H9 (cell line): ENCODE data around the gene METTL26. TPM values are rescaled to one million over a fixed set of nuclear protein-coding genes. Genes with fewer than 3 reads are reported as not detected.

Experiments used
- DNase-seq: peaks from one replicate; pipeline ENCODE4 v3.0.0-alpha.2; 2017
- H2AFZ ChIP-seq: one replicate; pipeline ENCODE4 v1.6.1; 2013; ENCODE audit warnings: mild to moderate bottlenecking, low read length, control low read depth, moderate library complexity
- H2AK5ac ChIP-seq: 2 replicates; pipeline ENCODE4 v1.6.1; 2013; ENCODE audit warnings: low read length, control low read depth, mixed read lengths; ENCODE audit not compliant: insufficient read length
- H2BK120ac ChIP-seq: one replicate; pipeline ENCODE4 v1.6.1; 2013; ENCODE audit warnings: low read depth, mild to moderate bottlenecking, low read length, control low read depth, inconsistent platforms; ENCODE audit not compliant: poor library complexity, severe bottlenecking
- H2BK12ac ChIP-seq: 2 replicates; pipeline ENCODE4 v1.6.1; 2013; ENCODE audit warnings: low read length, control low read depth, mixed read lengths, low read depth; ENCODE audit not compliant: insufficient read length
- H2BK15ac ChIP-seq: 2 replicates; pipeline ENCODE4 v1.6.1; 2013; ENCODE audit warnings: low read depth, low read length, control low read depth
- H2BK20ac ChIP-seq: one replicate; pipeline ENCODE4 v1.6.1; 2013; ENCODE audit warnings: low read depth, mild to moderate bottlenecking, low read length, control low read depth, inconsistent platforms; ENCODE audit not compliant: poor library complexity, severe bottlenecking
- H2BK5ac ChIP-seq: 2 replicates; pipeline ENCODE4 v1.6.1; 2013; ENCODE audit warnings: low read length, control low read depth, mixed read lengths; ENCODE audit not compliant: insufficient read length
- H3K14ac ChIP-seq: 2 replicates; pipeline ENCODE4 v1.6.1; 2013; ENCODE audit warnings: low read length, control low read depth; ENCODE audit not compliant: insufficient read depth
- H3K18ac ChIP-seq: 2 replicates; pipeline ENCODE4 v1.6.1; 2013; ENCODE audit warnings: low read depth, mild to moderate bottlenecking, mixed read lengths, low read length, control low read depth; ENCODE audit not compliant: insufficient read length
- H3K23ac ChIP-seq: 2 replicates; pipeline ENCODE4 v1.6.1; 2013; ENCODE audit warnings: low read length, control low read depth, mixed read lengths, low read depth; ENCODE audit not compliant: insufficient read length
- H3K23me2 ChIP-seq: 2 replicates; pipeline ENCODE4 v1.6.1; 2013; ENCODE audit warnings: low read depth, mild to moderate bottlenecking, mixed read lengths, low read length, control low read depth; ENCODE audit not compliant: insufficient read length, poor library complexity, severe bottlenecking
- H3K27ac ChIP-seq: 2 replicates; pipeline ENCODE4 v1.5.1; 2013; ENCODE audit warnings: low read length, control low read depth, mixed read lengths, low read depth; ENCODE audit not compliant: insufficient read length
- H3K27me3 ChIP-seq: 2 replicates; pipeline ENCODE4 v1.6.1; 2013; ENCODE audit warnings: low read length, control low read depth, inconsistent platforms; ENCODE audit not compliant: insufficient read depth
- H3K4ac ChIP-seq: 2 replicates; pipeline ENCODE4 v1.6.1; 2013; ENCODE audit warnings: low read depth, mild to moderate bottlenecking, control low read depth, inconsistent platforms, low read length, moderate library complexity
- H3K4me1 ChIP-seq: 2 replicates; pipeline ENCODE4 v1.6.1; 2013; ENCODE audit warnings: low read length, control low read depth, inconsistent platforms; ENCODE audit not compliant: insufficient read depth
- H3K4me2 ChIP-seq: 2 replicates; pipeline ENCODE4 v1.6.1; 2013; ENCODE audit warnings: low read length, control low read depth, mixed read lengths; ENCODE audit not compliant: insufficient read length, insufficient read depth
- H3K56ac ChIP-seq: 2 replicates; pipeline ENCODE4 v1.6.1; 2013; ENCODE audit warnings: low read depth, mild to moderate bottlenecking, mixed read lengths, low read length, control low read depth; ENCODE audit not compliant: insufficient read length
- H3K79me1 ChIP-seq: 2 replicates; pipeline ENCODE4 v1.6.1; 2013; ENCODE audit warnings: low read depth, mild to moderate bottlenecking, moderate library complexity, low read length, control low read depth, inconsistent platforms; ENCODE audit not compliant: insufficient read depth, poor library complexity, severe bottlenecking
- H3K79me2 ChIP-seq: 2 replicates; pipeline ENCODE4 v1.6.1; 2013; ENCODE audit warnings: low read length, control low read depth, inconsistent platforms; ENCODE audit not compliant: insufficient read depth
- H3K9ac ChIP-seq: 2 replicates; pipeline ENCODE4 v1.6.1; 2013; ENCODE audit warnings: low read length, control low read depth, mixed read lengths; ENCODE audit not compliant: insufficient read length; ENCODE audit errors: extremely low read depth
- H3K9me3 ChIP-seq: one replicate; pipeline ENCODE4 v1.6.1; 2013; ENCODE audit warnings: low read depth, low read length, inconsistent platforms; ENCODE audit not compliant: control insufficient read depth
- H3T11ph ChIP-seq: one replicate; pipeline ENCODE4 v1.6.1; 2013; ENCODE audit warnings: mild to moderate bottlenecking, low read length, control low read depth, inconsistent platforms
- H4K20me1 ChIP-seq: one replicate; pipeline ENCODE4 v1.6.1; 2013; ENCODE audit not compliant: control insufficient read depth, insufficient read length, insufficient read depth
- H4K5ac ChIP-seq: 2 replicates; pipeline ENCODE4 v1.6.1; 2013; ENCODE audit warnings: low read depth, mild to moderate bottlenecking, mixed read lengths, low read length, control low read depth; ENCODE audit not compliant: insufficient read length
- H4K8ac ChIP-seq: replicated peaks from 2 replicates; pipeline ENCODE4 v1.6.1; 2013; ENCODE audit warnings: low read length, control low read depth, mixed read lengths, low read depth; ENCODE audit not compliant: insufficient read length
- H4K91ac ChIP-seq: 2 replicates; pipeline ENCODE4 v1.6.1; 2013; ENCODE audit warnings: low read depth, mild to moderate bottlenecking, moderate library complexity, mixed read lengths, low read length, control low read depth; ENCODE audit not compliant: insufficient read length
- H3K27ac Mint-ChIP-seq, 3 experiments: 2 replicates in 2 of 3; 3 replicates in 1 of 3; pipeline ENCODE4 v1.8.0; 2020 to 2021; ENCODE audit warnings: mixed read lengths in 3 of 3, mild to moderate bottlenecking in 1 of 3, moderate library complexity in 1 of 3
- H3K27me3 Mint-ChIP-seq: 2 replicates; pipeline ENCODE4 v1.8.0; 2021; ENCODE audit warnings: low read depth, mild to moderate bottlenecking, moderate library complexity, mixed read lengths
- H3K36me3 Mint-ChIP-seq, 3 experiments: 2 replicates in 2 of 3; 3 replicates in 1 of 3; pipeline ENCODE4 v1.8.0; 2020 to 2021; ENCODE audit warnings: low read depth in 3 of 3, mixed read lengths in 3 of 3; ENCODE audit not compliant: insufficient read depth in 1 of 3
- H3K4me1 Mint-ChIP-seq, 2 experiments: 2 replicates each; pipeline ENCODE4 v1.8.0; 2020; ENCODE audit warnings: mixed read lengths in 2 of 2
- H3K4me3 Mint-ChIP-seq, 2 experiments: 2 replicates in 1 of 2; 3 replicates in 1 of 2; pipeline ENCODE4 v1.8.0; 2020 to 2021; ENCODE audit warnings: mild to moderate bottlenecking in 2 of 2, mixed read lengths in 2 of 2, moderate library complexity in 1 of 2
- H3K9me3 Mint-ChIP-seq, 2 experiments: 2 replicates in 1 of 2; 3 replicates in 1 of 2; pipeline ENCODE4 v1.8.0; 2020; ENCODE audit warnings: mild to moderate bottlenecking in 2 of 2, mixed read lengths in 2 of 2, moderate library complexity in 1 of 2
- WGBS: extraction: QIAGEN DNeasy Blood & Tissue Kit; methylation state at CpG from one replicate; pipeline ENCODE4 v1.1.7; 2013; ENCODE audit warnings: missing lambda C conversion rate, low lambda C conversion rate, mixed read lengths; ENCODE audit not compliant: insufficient read length; ENCODE audit errors: extremely low coverage; 5-methylcytosine and 5-hydroxymethylcytosine counted together
- total RNA-seq: library from RNA; stranded (reverse); gene quantifications from 2 replicates; pipeline ENCODE4 v1.2.1, GENCODE V29; 2021
- TF ChIP-seq, protein P1 (sequence below): fragments of 200-600 bp; sonication (generic); conservative IDR thresholded peaks from 3 replicates; pipeline ENCODE4 v1.8.0; 2021; ENCODE audit warnings: antibody characterized with exemption, mild to moderate bottlenecking

METTL26 gene
- total RNA-seq, 1 experiment from 2014 or later: 108 TPM

DNA sequence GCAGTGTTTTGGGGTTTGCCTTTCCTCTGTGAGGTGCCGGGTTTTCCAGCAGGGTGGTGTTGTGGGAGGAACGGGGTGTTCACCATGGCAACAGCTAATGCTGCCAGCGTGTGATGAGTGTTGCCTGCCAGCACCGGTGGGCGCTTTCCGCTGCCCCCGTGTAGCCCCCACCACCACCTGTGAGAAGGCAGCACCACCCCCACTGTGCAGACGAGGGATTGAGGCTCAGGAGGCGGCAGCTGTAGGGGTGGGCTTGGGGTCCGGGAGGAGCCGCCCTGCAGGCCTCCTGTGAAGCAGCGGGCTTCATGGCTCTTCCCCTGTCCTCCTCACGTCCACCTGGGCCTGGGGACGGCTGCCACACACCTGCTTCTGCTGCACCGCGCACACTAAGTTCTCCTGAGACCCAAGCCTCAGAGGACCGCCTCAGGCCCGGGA is 41.0 kb downstream of the METTL26 start:
- Histone ChIP-seq H3K4ac (no peak overlapping the region), H3K79me2 (no peaks in the 10 kb centered on the region; the same call in 1 of the 2 replicates), H4K5ac (no peak overlapping the region), H4K20me1 (no peaks in the 10 kb centered on the region), H3K56ac (no peak overlapping the region), H2AK5ac (no peak overlapping the region), H3K27ac (no peak overlapping the region), H2BK12ac (no peak overlapping the region), H3T11ph (no peak overlapping the region), H3K14ac (no peak overlapping the region), H3K27me3 (no peaks in the 10 kb centered on the region; the same call in 1 of the 2 replicates), H2BK15ac (no peak overlapping the region), H3K23me2 (no peaks in the 10 kb centered on the region), H3K9me3 (no peaks in the 10 kb centered on the region), H4K8ac (no peak overlapping the region), H3K4me2 (no peak overlapping the region), H2AFZ (no peak overlapping the region), H2BK20ac (no peak overlapping the region), H4K91ac (no peak overlapping the region), H3K9ac (no peak overlapping the region), H3K79me1 (peaks cover 3% of the 10 kb centered on the region), H3K23ac (no peak overlapping the region), H3K4me1 (no peaks in the 10 kb centered on the region), H3K18ac (no peak overlapping the region), H2BK5ac (no peak overlapping the region), H2BK120ac (no peak overlapping the region)
- TF ChIP-seq, protein P1, sequence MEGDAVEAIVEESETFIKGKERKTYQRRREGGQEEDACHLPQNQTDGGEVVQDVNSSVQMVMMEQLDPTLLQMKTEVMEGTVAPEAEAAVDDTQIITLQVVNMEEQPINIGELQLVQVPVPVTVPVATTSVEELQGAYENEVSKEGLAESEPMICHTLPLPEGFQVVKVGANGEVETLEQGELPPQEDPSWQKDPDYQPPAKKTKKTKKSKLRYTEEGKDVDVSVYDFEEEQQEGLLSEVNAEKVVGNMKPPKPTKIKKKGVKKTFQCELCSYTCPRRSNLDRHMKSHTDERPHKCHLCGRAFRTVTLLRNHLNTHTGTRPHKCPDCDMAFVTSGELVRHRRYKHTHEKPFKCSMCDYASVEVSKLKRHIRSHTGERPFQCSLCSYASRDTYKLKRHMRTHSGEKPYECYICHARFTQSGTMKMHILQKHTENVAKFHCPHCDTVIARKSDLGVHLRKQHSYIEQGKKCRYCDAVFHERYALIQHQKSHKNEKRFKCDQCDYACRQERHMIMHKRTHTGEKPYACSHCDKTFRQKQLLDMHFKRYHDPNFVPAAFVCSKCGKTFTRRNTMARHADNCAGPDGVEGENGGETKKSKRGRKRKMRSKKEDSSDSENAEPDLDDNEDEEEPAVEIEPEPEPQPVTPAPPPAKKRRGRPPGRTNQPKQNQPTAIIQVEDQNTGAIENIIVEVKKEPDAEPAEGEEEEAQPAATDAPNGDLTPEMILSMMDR: no peak
- no peak for DNase-seq
- peaks cover 9 to 28% (median 27%) of the 10 kb centered on the region in 3 experiments; a peak in 6 of 7 replicates for H3K36me3 Mint-ChIP-seq
- no peak overlapping the region for H3K27ac Mint-ChIP-seq
- WGBS: no CpG with 5 or more reads among the region's 18 CpGs
- peaks cover 26% of the 10 kb centered on the region for H3K27me3 Mint-ChIP-seq
- H3K4me3 Mint-ChIP-seq: no peak overlapping the region
- peaks cover 0 to 3% of the 10 kb centered on the region in 2 experiments; a peak in 1 of 5 replicates for H3K9me3 Mint-ChIP-seq
- peaks cover 10% of the 10 kb centered on the region in 2 experiments for H3K4me1 Mint-ChIP-seq
